Peyer's patch (tissue), 4 donors: ENCODE results near the gene CTAGE4.

Experiments
- POLR2A ChIP-seq, 2 donors: fragments of 450-650 bp; IDR thresholded peaks; one replicate each; pipeline ENCODE4 v1.5.1; 2017; ENCODE audit warnings: antibody characterized with exemption in 2 of 2, mild to moderate bottlenecking in 2 of 2, moderate library complexity in 2 of 2
- TF ChIP-seq, protein P1 (sequence below), 6 experiments: fragments of 450-650 bp in 4 of 6; fragments of 200-600 bp in 2 of 6; sonication (generic) in 1 of 6; IDR thresholded peaks; one replicate each; pipeline ENCODE4 v1.5.1; 2017 to 2019; ENCODE audit warnings: antibody characterized with exemption in 6 of 6, mild to moderate bottlenecking in 3 of 6, moderate library complexity in 1 of 6

DNA sequence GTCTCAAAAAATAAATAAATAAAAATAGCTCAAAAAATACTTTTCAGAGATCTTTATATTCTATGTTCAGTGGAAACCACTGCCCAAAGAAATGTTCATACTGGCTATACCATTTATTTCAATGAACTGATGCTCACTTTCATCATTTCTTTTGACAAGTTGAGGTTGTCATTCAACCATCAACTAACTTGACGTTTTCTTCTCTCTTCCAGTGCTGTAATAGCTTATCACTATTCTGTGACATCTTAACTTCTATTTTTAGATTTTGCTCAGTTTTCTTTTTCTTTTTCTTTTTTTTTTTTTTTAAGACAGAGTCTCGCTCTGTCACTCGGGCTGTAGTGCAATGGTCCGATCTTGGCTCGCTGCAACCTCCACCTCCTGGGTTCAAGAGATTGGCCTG, 8.7 kb upstream of the CTAGE4 start:
- TF ChIP-seq, protein P1, sequence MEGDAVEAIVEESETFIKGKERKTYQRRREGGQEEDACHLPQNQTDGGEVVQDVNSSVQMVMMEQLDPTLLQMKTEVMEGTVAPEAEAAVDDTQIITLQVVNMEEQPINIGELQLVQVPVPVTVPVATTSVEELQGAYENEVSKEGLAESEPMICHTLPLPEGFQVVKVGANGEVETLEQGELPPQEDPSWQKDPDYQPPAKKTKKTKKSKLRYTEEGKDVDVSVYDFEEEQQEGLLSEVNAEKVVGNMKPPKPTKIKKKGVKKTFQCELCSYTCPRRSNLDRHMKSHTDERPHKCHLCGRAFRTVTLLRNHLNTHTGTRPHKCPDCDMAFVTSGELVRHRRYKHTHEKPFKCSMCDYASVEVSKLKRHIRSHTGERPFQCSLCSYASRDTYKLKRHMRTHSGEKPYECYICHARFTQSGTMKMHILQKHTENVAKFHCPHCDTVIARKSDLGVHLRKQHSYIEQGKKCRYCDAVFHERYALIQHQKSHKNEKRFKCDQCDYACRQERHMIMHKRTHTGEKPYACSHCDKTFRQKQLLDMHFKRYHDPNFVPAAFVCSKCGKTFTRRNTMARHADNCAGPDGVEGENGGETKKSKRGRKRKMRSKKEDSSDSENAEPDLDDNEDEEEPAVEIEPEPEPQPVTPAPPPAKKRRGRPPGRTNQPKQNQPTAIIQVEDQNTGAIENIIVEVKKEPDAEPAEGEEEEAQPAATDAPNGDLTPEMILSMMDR (IDR thresholded peaks at IDR 0.05): no peak
- TF ChIP-seq POLR2A (IDR thresholded peaks at IDR 0.05): no peak
